ENCODE results near the gene CHRM4.

DNA sequence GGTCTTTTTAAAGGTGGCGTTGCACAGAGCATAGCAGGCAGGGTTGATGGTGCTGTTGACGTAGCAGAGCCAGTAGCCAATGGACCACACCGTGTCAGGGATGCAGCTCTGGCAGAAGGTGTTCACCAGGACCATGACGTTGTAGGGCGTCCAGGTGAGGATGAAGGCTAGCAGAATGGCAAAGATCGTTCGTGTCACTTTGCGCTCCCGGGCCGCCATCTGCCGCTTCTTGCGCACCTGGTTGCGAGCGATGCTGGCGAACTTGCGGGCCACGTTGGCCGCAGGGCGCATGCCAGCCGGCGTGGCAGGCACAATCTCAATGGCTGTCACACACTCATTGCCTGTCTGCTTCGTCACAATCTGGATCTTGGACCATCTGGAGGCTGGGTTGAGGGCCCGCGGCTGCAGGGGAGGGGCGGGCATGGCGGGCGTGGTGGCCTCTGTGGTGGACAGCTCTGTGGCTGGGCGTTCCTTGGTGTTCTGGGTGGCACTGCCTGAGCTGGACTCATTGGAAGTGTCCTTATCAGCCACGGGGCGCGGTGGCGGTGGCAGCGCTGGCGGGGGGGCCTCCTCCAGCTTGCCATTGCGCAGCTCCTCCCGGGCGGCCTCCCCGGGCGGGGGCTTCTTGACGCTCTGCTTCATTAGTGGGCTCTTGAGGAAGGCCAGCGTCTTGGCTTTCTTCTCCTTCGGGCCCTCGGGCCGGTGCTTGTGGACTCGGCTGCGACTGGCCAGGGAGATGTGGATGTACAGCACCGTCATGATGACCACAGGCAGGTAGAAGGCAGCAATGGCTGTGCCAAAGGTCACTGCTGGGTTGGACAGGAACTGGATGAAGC lies 6.2 kb downstream of the CHRM4 start:
- TF ChIP-seq CTCF (IDR thresholded peaks at IDR 0.05), result no peak
- no peak for TF ChIP-seq POLR2A (IDR thresholded peaks at IDR 0.05)
